ENCODE data around the gene USP50. TPM values are rescaled to one million over a fixed set of nuclear protein-coding genes. Genes with fewer than 3 reads are reported as not detected.
A peak's percentile ranks its signal among the peaks of the same experiment; 100 is the strongest.

USP50 gene
- total RNA-seq, 1 donor from 2014 or later, result 1.5 TPM

DNA sequence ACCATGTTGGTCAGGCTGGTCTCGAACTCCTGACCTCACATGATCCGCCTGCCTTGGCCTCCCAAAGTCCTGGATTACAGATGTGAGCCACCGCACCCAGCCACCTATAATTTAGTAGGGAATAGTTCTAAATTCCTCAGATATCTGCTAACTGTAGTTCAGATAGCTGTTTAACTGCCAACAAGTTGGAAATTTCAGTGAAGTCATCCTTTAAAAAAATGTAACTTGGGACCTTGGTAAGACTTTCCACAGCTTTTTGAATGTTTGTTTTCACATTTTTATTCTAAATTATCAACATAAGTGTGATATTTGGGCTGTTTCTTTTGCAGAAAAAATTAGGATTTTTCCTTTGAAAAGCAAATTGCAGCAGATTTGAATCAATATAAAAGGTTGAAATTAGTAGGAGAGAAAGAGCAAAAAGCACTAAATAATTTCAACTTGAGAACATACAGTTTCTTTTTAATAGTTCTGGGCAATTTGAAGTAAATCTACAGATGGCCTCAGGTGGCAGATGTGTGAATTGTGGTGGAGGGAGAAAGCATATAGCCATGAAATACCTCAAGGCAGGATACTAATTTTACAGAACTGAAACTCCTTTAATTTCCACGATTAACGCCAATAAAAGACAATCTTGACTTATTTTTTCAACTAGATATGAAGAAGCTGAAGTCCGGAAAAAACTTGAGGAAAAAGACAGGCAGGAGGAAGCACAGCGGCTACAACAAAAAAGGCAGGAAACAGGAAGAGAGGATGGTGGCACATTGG is 87.9 kb downstream of the USP50 start:
- Mint-ChIP-seq H3K4me1 (no peaks in the 10 kb centered on the region), H3K9me3 (peaks cover 6% of the 10 kb centered on the region), H3K27me3 (ENCODE audit: low read depth) (no peaks in the 10 kb centered on the region), H3K27ac (peak overlapping the region; percentile 55), H3K4me3 (no peak overlapping the region), H3K36me3 (peaks cover 34% of the 10 kb centered on the region)
- TF ChIP-seq CTCF (IDR thresholded peaks at IDR 0.05; ENCODE audit: unreplicated experiment), result no peak
- DNase-seq (ENCODE audit: low spot score in 2 of 2, unreplicated experiment in 2 of 2), result no peak

DNA sequence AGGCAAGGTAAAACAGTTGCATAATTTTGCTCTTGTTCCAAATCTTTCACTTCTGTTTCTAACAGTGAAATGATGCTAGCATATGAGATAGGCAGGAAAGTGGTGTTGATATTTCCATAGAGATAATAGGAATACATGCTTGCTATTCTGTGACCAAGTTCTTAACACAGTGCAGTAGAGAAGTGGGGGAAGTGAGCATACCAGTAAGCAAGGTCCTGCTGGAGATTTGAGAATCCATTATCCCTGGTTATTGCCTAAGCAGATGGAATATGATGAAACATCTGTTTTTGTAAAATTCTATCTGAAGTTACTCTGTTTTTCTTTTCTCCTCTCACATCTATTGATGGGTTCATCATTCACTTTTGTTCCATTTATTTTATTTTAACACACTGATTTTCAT is 93.5 kb downstream of the USP50 start:
- Mint-ChIP-seq H3K27ac (no peak overlapping the region), H3K36me3 (peaks cover 28% of the 10 kb centered on the region), H3K4me1 (peaks cover 6% of the 10 kb centered on the region), H3K4me3 (no peak overlapping the region), H3K9me3 (peaks cover 6% of the 10 kb centered on the region), H3K27me3 (ENCODE audit: low read depth) (no peaks in the 10 kb centered on the region)
- DNase-seq (ENCODE audit: low spot score in 2 of 2, unreplicated experiment in 2 of 2), result no peak
- TF ChIP-seq CTCF (IDR thresholded peaks at IDR 0.05; ENCODE audit: unreplicated experiment), result no peak

Other genes with a start within 250 kb of the USP50 start
- 22.7 to 24.1 TPM (median 24.0 TPM) in 3 replicates for gene GABPB1, start 191.5 kb downstream of the USP50 start, total RNA-seq
- 55.9 to 61.6 TPM (median 56.1 TPM) in 3 replicates for gene USP8, start 122.3 kb downstream of the USP50 start, total RNA-seq
- 47.0 to 50.4 TPM (median 49.8 TPM) in 3 replicates for gene TRPM7, start 140.1 kb upstream of the USP50 start, total RNA-seq
- 53.7 to 58.9 TPM (median 56.4 TPM) in 3 replicates for gene SPPL2A, start 219.0 kb upstream of the USP50 start, total RNA-seq